Panc1 (cell line): ENCODE measurements around the gene TDRD7. TPM values are rescaled to one million over a fixed set of nuclear protein-coding genes. Genes with fewer than 3 reads are reported as not detected.

ENCODE experiments used
- ATAC-seq: fragments of 200-7000 bp; cut with Tn5 transposase; 2 replicates; pipeline ENCODE4 v1.9.1; 2020; ENCODE audit warnings: mild to moderate bottlenecking, moderate library complexity
- BruUV-seq: library from RNA; stranded (reverse); fragments of 400-500 nt; replicated peaks from 2 replicates; lab custom pipeline; 2021; lab: Mats Ljungman, UMichigan
- CTCF ChIA-PET: fragments of 300-600 bp; sonication (Branson Sonifier 250); formaldehyde crosslinking; loops from one replicate; lab custom pipeline; 2022; ENCODE audit warnings: antibody characterized with exemption; lab: Charles Lee
- POLR2A ChIA-PET: fragments of 300-600 bp; sonication (Branson Sonifier 250); formaldehyde crosslinking; loops from one replicate; lab custom pipeline; 2022; ENCODE audit warnings: antibody characterized with exemption; lab: Charles Lee
- DNase-seq: peaks from one replicate; pipeline ENCODE4 v3.0.0-alpha.2; 2010; ENCODE audit warnings: low read depth, low spot score
- H3K27ac ChIP-seq: 2 replicates; pipeline ENCODE4 v1.5.1; 2011; ENCODE audit warnings: mild to moderate bottlenecking, low read length, inconsistent platforms
- H3K27me3 ChIP-seq: fragments of 200-500 bp; sonication (Bioruptor generic); 2 replicates; pipeline ENCODE4 v1.6.0; 2014; ENCODE audit warnings: low read length, inconsistent platforms; ENCODE audit not compliant: control insufficient read depth, insufficient read depth
- H3K36me3 ChIP-seq: fragments of 200-500 bp; sonication (Bioruptor generic); 2 replicates; pipeline ENCODE4 v1.5.1; 2014; ENCODE audit warnings: inconsistent platforms, mild to moderate bottlenecking, low read length, moderate library complexity; ENCODE audit not compliant: control insufficient read depth, insufficient read depth
- H3K4me1 ChIP-seq: 2 replicates; pipeline ENCODE4 v1.5.1; 2011; ENCODE audit warnings: inconsistent platforms, mild to moderate bottlenecking, low read length, moderate library complexity; ENCODE audit not compliant: control insufficient read depth, insufficient read depth
- H3K4me3 ChIP-seq, 2 experiments: 2 replicates each; pipeline ENCODE4 v1.5.1; 2011 to 2012; ENCODE audit warnings: low read depth in 2 of 2, low read length in 2 of 2, mild to moderate bottlenecking in 2 of 2, inconsistent platforms in 1 of 2, moderate library complexity in 1 of 2
- H3K9me3 ChIP-seq: fragments of 200-500 bp; sonication (Bioruptor generic); 2 replicates; pipeline ENCODE4 v1.5.1; 2014; ENCODE audit warnings: low read depth, mild to moderate bottlenecking, inconsistent platforms, low read length, moderate library complexity; ENCODE audit not compliant: control insufficient read depth, insufficient read depth
- CTCF ChIP-seq: fragments of 450-650 bp; IDR thresholded peaks from 2 replicates; pipeline ENCODE4 v1.5.1; 2017; ENCODE audit warnings: mild to moderate bottlenecking
- POLR2AphosphoS5 ChIP-seq: IDR thresholded peaks from 2 replicates; pipeline ENCODE4 v1.6.1; 2012; ENCODE audit warnings: mild to moderate bottlenecking, low read depth, low read length, moderate library complexity
- SIN3A ChIP-seq: IDR thresholded peaks from 2 replicates; pipeline ENCODE4 v1.6.1; 2012; ENCODE audit warnings: low read depth, mild to moderate bottlenecking, low read length, moderate library complexity, borderline replicate concordance; ENCODE audit not compliant: insufficient read depth
- TCF7L2 ChIP-seq: IDR thresholded peaks from 2 replicates; pipeline ENCODE4 v1.6.1; 2011; ENCODE audit warnings: mild to moderate bottlenecking, low read depth, low read length, inconsistent platforms
- in situ Hi-C: cut with HindIII; loops from 2 replicates; pipeline ENCODE4 v1.10.0; 2016; ENCODE audit warnings: low sequenced_read_pairs, low pct_unique_long_range_greater_than_20kb
- intact Hi-C: fragments of 100-400 bp; cut with micrococcal nuclease; formaldehyde crosslinking; loops from one replicate; pipeline ENCODE4 v1.10.0; 2022; ENCODE audit not compliant: unreplicated experiment
- total RNA-seq: library from RNA; stranded (reverse); gene quantifications from one replicate; pipeline ENCODE4 v1.2.1, GENCODE V29; 2021; ENCODE audit not compliant: unreplicated experiment
- TF ChIP-seq, protein P1 (sequence below), 2 experiments: IDR thresholded peaks; 2 replicates each; pipeline ENCODE4 v1.6.1; 2011 to 2012; ENCODE audit warnings: low read depth in 2 of 2, control low read depth in 1 of 2, low read length in 1 of 2, mild to moderate bottlenecking in 1 of 2, moderate library complexity in 1 of 2; ENCODE audit not compliant: insufficient read depth in 1 of 2

TDRD7 gene
- total RNA-seq, 1 experiment from 2014 or later = 10.6 TPM

GRCh38 chr9:97519441-97519970 is 107.6 kb downstream of the TDRD7 start:
- ChIA-PET POLR2A (no interaction called here), CTCF (no interaction called here)
- BruUV-seq = no TSS peak
- in situ Hi-C loops = no loop called here
- Histone ChIP-seq H3K4me3 (no peak overlapping the region), H3K4me1 (peaks cover 3% of the 10 kb centered on the region; the same call in 1 of the 2 replicates), H3K36me3 (no peaks in the 10 kb centered on the region), H3K27me3 (no peaks in the 10 kb centered on the region), H3K9me3 (no peaks in the 10 kb centered on the region), H3K27ac (no peak overlapping the region)
- TF ChIP-seq TCF7L2 (no peak), CTCF (no peak), SIN3A (no peak), POLR2AphosphoS5 (no peak)
- TF ChIP-seq, protein P1, sequence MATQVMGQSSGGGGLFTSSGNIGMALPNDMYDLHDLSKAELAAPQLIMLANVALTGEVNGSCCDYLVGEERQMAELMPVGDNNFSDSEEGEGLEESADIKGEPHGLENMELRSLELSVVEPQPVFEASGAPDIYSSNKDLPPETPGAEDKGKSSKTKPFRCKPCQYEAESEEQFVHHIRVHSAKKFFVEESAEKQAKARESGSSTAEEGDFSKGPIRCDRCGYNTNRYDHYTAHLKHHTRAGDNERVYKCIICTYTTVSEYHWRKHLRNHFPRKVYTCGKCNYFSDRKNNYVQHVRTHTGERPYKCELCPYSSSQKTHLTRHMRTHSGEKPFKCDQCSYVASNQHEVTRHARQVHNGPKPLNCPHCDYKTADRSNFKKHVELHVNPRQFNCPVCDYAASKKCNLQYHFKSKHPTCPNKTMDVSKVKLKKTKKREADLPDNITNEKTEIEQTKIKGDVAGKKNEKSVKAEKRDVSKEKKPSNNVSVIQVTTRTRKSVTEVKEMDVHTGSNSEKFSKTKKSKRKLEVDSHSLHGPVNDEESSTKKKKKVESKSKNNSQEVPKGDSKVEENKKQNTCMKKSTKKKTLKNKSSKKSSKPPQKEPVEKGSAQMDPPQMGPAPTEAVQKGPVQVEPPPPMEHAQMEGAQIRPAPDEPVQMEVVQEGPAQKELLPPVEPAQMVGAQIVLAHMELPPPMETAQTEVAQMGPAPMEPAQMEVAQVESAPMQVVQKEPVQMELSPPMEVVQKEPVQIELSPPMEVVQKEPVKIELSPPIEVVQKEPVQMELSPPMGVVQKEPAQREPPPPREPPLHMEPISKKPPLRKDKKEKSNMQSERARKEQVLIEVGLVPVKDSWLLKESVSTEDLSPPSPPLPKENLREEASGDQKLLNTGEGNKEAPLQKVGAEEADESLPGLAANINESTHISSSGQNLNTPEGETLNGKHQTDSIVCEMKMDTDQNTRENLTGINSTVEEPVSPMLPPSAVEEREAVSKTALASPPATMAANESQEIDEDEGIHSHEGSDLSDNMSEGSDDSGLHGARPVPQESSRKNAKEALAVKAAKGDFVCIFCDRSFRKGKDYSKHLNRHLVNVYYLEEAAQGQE (IDR thresholded peaks at IDR 0.05; ENCODE audit: insufficient read depth in 1 of 2, low read depth in 2 of 2, low read length in 1 of 2) = no peak
- intact Hi-C loops = no loop called here
- ATAC-seq (no peak), DNase-seq (no peak)

DNA sequence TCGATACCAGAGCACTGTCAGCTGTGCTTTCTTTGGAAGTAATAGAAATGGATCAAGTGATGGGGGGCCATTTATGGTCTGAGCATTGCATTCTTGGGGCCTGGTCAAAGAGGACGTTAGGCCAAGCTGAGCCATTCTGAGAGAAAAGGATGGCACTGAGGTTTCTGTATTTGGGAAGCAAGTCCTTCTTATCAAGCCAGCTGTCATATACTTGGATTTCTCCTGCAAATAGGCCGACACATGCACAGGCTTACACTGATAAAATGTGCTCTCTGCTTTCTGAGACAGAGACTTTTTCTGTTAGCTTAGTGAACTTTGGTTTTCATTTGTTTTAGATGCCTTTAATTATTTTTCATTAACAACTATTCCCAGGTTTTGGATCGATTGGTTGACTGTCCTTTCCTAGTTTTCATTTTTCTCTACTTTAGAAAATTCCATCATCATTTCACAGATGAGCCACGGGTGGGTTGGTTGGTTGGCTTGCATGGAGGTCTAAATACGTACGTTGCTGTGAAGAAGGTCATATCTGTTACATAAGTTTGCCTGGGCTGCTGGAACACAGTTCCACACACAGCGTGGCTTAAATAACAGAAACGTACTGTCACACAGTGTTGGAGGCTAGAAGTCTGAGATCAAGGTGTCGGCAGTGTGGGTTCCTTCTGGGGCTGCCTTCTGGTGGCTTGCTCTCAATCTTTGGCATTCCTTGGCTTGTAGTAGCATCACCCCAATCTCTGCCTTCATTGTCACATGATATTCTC is 109.9 kb downstream of the TDRD7 start:
- intact Hi-C loops = no loop called here
- in situ Hi-C loops = no loop called here
- Histone ChIP-seq H3K4me3 (no peak overlapping the region), H3K4me1 (peaks cover 3% of the 10 kb centered on the region; the same call in 1 of the 2 replicates), H3K27me3 (no peaks in the 10 kb centered on the region), H3K36me3 (no peaks in the 10 kb centered on the region), H3K9me3 (no peaks in the 10 kb centered on the region), H3K27ac (no peak overlapping the region)
- BruUV-seq = no TSS peak
- ATAC-seq (no peak), DNase-seq (no peak)
- CTCF ChIA-PET = no interaction called here
- POLR2A ChIA-PET = no interaction called here
- TF ChIP-seq, protein P1 (IDR thresholded peaks at IDR 0.05; ENCODE audit: insufficient read depth in 1 of 2, low read depth in 2 of 2, low read length in 1 of 2) = no peak
- no peak for TF ChIP-seq CTCF
